ENCODE results near the gene PLXNB2.

The PLXNB2 gene

GRCh38 chr22:50302041-50302541 lies 5.4 kb downstream of the PLXNB2 start:
- DNase-seq (ENCODE audit: insufficient read length, low spot score) (no peak), FAIRE-seq (no peak)
- TF ChIP-seq TAF1 (IDR thresholded peaks at IDR 0.05; ENCODE audit: low read depth, low read length) (no peak), POLR2AphosphoS5 (IDR thresholded peaks at IDR 0.05; ENCODE audit: low read depth, low read length) (no peak), SPI1 (IDR thresholded peaks at IDR 0.05; ENCODE audit: low read depth, low read length) (no peak), POU2F2 (IDR thresholded peaks at IDR 0.05; ENCODE audit: low read depth, low read length) (no peak), PAX5 (IDR thresholded peaks at IDR 0.05; ENCODE audit: insufficient read depth, low read length, severe bottlenecking) (no peak), POLR2A (IDR thresholded peaks at IDR 0.05; ENCODE audit: low read depth, low read length) (no peak)

GRCh38 chr22:50301581-50301991 lies 5.9 kb downstream of the PLXNB2 start:
- TF ChIP-seq POLR2A (IDR thresholded peaks at IDR 0.05; ENCODE audit: low read depth, low read length): no peak
- no peak for TF ChIP-seq PAX5 (IDR thresholded peaks at IDR 0.05; ENCODE audit: insufficient read depth, low read length, severe bottlenecking)
- TF ChIP-seq POLR2AphosphoS5 (IDR thresholded peaks at IDR 0.05; ENCODE audit: low read depth, low read length): no peak
- TF ChIP-seq SPI1 (IDR thresholded peaks at IDR 0.05; ENCODE audit: low read depth, low read length): no peak
- TF ChIP-seq TAF1 (IDR thresholded peaks at IDR 0.05; ENCODE audit: low read depth, low read length): no peak
- TF ChIP-seq POU2F2 (IDR thresholded peaks at IDR 0.05; ENCODE audit: low read depth, low read length): no peak
- no peak for DNase-seq (ENCODE audit: insufficient read length, low spot score)
- FAIRE-seq: peak; percentile 31

- DNase-seq (ENCODE audit: insufficient read length, low spot score): no peak
- TF ChIP-seq TAF1 (IDR thresholded peaks at IDR 0.05; ENCODE audit: low read depth, low read length) (no peak), POLR2A (IDR thresholded peaks at IDR 0.05; ENCODE audit: low read depth, low read length) (no peak), PAX5 (IDR thresholded peaks at IDR 0.05; ENCODE audit: insufficient read depth, low read length, severe bottlenecking) (no peak), POU2F2 (IDR thresholded peaks at IDR 0.05; ENCODE audit: low read depth, low read length) (no peak), POLR2AphosphoS5 (IDR thresholded peaks at IDR 0.05; ENCODE audit: low read depth, low read length) (no peak), SPI1 (IDR thresholded peaks at IDR 0.05; ENCODE audit: low read depth, low read length) (no peak)
- no peak for FAIRE-seq
Measured at GRCh38 chr22:50300620-50301257, 6.7 kb downstream of the PLXNB2 start.

- no peak for TF ChIP-seq POLR2A (IDR thresholded peaks at IDR 0.05; ENCODE audit: low read depth, low read length)
- no peak for TF ChIP-seq POLR2AphosphoS5 (IDR thresholded peaks at IDR 0.05; ENCODE audit: low read depth, low read length)
- no peak for TF ChIP-seq PAX5 (IDR thresholded peaks at IDR 0.05; ENCODE audit: insufficient read depth, low read length, severe bottlenecking)
- TF ChIP-seq POU2F2 (IDR thresholded peaks at IDR 0.05; ENCODE audit: low read depth, low read length): no peak
- TF ChIP-seq TAF1 (IDR thresholded peaks at IDR 0.05; ENCODE audit: low read depth, low read length): no peak
- no peak for TF ChIP-seq SPI1 (IDR thresholded peaks at IDR 0.05; ENCODE audit: low read depth, low read length)
- DNase-seq (ENCODE audit: insufficient read length, low spot score) (no peak), FAIRE-seq (no peak)
Measured at GRCh38 chr22:50299785-50300619, 7.4 kb downstream of the PLXNB2 start.

- TF ChIP-seq SPI1 (IDR thresholded peaks at IDR 0.05; ENCODE audit: low read depth, low read length) (no peak), POLR2AphosphoS5 (IDR thresholded peaks at IDR 0.05; ENCODE audit: low read depth, low read length) (no peak), POU2F2 (IDR thresholded peaks at IDR 0.05; ENCODE audit: low read depth, low read length) (no peak), PAX5 (IDR thresholded peaks at IDR 0.05; ENCODE audit: insufficient read depth, low read length, severe bottlenecking) (no peak), TAF1 (IDR thresholded peaks at IDR 0.05; ENCODE audit: low read depth, low read length) (no peak), POLR2A (IDR thresholded peaks at IDR 0.05; ENCODE audit: low read depth, low read length) (no peak)
- DNase-seq (ENCODE audit: insufficient read length, low spot score) (no peak), FAIRE-seq (no peak)
Measured at GRCh38 chr22:50298937-50299784, 8.3 kb downstream of the PLXNB2 start.

GRCh38 chr22:50298266-50298637 lies 9.2 kb downstream of the PLXNB2 start:
- no peak for TF ChIP-seq TAF1 (IDR thresholded peaks at IDR 0.05; ENCODE audit: low read depth, low read length)
- no peak for TF ChIP-seq POLR2A (IDR thresholded peaks at IDR 0.05; ENCODE audit: low read depth, low read length)
- no peak for TF ChIP-seq POLR2AphosphoS5 (IDR thresholded peaks at IDR 0.05; ENCODE audit: low read depth, low read length)
- no peak for TF ChIP-seq SPI1 (IDR thresholded peaks at IDR 0.05; ENCODE audit: low read depth, low read length)
- no peak for TF ChIP-seq POU2F2 (IDR thresholded peaks at IDR 0.05; ENCODE audit: low read depth, low read length)
- no peak for TF ChIP-seq PAX5 (IDR thresholded peaks at IDR 0.05; ENCODE audit: insufficient read depth, low read length, severe bottlenecking)
- DNase-seq (ENCODE audit: insufficient read length, low spot score): no peak

GRCh38 chr22:50297510-50298265 lies 9.8 kb downstream of the PLXNB2 start:
- FAIRE-seq (no peak), DNase-seq (ENCODE audit: insufficient read length, low spot score) (no peak)
- no peak for TF ChIP-seq POU2F2 (IDR thresholded peaks at IDR 0.05; ENCODE audit: low read depth, low read length)
- no peak for TF ChIP-seq POLR2A (IDR thresholded peaks at IDR 0.05; ENCODE audit: low read depth, low read length)
- TF ChIP-seq PAX5 (IDR thresholded peaks at IDR 0.05; ENCODE audit: insufficient read depth, low read length, severe bottlenecking): no peak
- TF ChIP-seq SPI1 (IDR thresholded peaks at IDR 0.05; ENCODE audit: low read depth, low read length): no peak
- no peak for TF ChIP-seq TAF1 (IDR thresholded peaks at IDR 0.05; ENCODE audit: low read depth, low read length)
- no peak for TF ChIP-seq POLR2AphosphoS5 (IDR thresholded peaks at IDR 0.05; ENCODE audit: low read depth, low read length)

More at GRCh38 chr22:50298266-50298637, 9.2 kb downstream of the PLXNB2 start:
- no peak for FAIRE-seq

Data from GM12891 (cell line).